GM18520 (cell line): Measurements from ENCODE around the gene UBXN4.
"Not testable (repeated sequence)": the region's sequence is repeated elsewhere in the genome, so short reads cannot be mapped to it uniquely, and the experiment has no call there.

ENCODE experiments used
- ATAC-seq: cut with Tn5 transposase; IDR thresholded peaks from one replicate; pipeline ENCODE4 v1.9.1; 2021; ENCODE audit not compliant: unreplicated experiment

UBXN4 gene

GRCh38 chr2:135762022-135762421 lies 20.4 kb downstream of the UBXN4 start:
- ATAC-seq, result no peak

DNA sequence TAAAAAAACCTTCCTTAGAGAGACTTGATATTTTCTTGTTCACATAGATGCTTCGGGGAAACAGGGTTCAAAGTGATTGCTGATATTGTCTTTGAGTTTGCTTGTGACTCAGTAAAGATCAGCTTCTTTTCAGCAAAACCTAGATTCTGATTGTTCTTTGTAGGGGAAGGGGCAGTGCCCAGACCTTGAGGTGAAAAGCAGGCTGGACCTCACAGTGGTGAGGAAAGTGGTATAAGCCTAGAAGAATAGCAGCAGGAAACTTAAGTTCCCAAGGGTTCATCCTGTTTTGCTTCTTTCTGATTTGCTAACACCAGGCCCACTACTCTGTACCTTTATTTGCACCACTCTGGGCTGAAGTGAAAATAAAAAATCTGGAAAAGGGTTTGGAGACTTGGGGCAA lies 20.9 kb downstream of the UBXN4 start:
- no peak for ATAC-seq

DNA sequence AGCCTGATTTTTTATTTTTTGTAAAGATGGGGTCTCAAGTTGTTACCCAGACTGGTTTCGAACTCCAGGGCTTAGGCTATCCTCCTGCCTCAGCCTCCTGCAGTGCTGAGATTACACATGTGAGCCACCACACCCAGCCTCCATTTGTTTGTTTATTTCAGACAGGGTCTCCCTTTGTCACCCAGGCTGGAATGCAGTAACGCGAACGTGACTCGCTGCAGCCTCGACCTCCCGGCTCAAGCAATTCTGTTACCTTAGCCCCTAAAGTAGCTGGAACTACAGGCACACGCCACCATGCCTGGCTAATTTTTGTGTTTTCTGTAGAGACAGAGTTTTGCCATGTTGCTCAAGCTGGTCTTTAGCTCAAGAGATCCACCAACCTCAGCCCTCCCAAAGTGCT lies 27.2 kb downstream of the UBXN4 start:
- ATAC-seq, result no peak

GRCh38 chr2:135773319-135773718 lies 31.7 kb downstream of the UBXN4 start:
- no peak for ATAC-seq

DNA sequence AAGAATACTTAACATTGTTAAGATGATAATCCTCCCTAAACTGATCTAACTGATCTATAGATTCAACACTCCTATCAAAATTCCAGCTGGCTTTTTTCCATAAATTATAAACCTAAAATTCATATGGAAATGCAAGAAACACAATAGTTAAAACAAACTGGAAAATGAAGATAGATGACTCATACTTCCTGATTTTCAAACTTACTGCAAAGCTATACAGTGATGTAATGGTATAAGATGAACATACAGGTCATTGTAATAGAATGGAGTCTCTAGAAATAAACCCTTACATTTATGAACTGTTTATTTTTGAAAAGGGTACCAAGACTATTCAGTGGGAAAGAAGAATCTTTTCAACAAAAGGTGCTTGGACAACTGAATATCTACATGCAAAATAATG lies 32.3 kb downstream of the UBXN4 start:
- ATAC-seq, result no peak

DNA sequence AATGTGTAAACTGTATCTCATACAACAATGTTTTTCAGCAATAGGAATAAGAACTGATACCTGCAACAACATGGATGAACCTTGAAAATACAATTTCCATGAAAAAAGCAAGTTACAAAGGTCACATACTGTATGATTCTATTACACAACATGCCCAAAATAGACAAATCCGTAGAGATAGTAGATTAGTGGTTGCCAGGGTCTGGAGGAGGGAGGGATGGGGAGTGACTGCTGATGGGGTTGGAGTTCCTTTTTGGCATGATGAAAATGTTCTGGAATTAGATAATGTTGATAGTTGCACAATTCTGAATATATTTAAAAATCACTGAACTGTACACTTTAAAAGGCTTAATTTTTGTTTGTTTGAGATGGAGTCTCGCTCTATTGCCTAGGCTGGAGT lies 33.8 kb downstream of the UBXN4 start:
- no peak for ATAC-seq

DNA sequence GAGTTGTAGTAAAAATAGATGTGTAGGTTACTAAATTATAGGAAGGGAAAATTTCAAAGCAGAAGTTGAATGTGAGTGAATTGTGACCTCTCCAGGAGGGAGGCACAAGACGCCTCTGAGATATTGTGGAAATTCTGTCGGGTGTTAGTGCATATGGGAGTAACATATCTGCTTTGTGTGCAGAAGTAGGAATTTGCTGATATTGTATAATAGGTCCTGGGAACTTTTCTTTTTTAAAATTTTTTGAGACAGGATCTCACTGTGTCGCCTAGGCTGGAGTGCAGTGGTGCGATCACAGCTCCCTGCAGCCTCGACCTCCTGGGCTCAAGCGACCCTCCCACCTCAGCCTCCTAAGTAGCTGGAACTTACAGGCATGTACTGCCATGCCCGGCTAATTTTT lies 34.7 kb downstream of the UBXN4 start:
- ATAC-seq, result no peak

DNA sequence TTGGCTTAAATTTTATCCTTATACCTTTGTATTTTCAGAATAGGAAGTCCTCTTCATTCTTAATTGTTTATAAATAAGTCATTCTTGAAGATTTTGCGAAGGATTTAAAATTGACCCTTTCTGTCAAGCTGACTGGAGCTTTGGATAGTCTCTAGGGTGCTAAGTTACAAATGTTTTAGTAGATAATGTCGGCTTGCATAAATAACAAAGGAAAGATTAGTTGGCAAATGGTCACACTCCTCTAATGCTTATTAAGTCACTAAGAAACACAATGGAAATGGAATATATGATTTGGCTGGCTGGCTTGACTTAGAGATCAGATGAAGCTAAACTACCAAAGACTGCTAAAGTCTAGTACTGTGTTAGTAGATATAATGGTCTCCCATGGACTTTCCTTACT lies 40.6 kb downstream of the UBXN4 start:
- no peak for ATAC-seq

- no peak for ATAC-seq
Measured at GRCh38 chr2:135783439-135783838, 41.8 kb downstream of the UBXN4 start.

- ATAC-seq, result no peak
Measured at GRCh38 chr2:135785032-135785431, 43.4 kb downstream of the UBXN4 start.

- no peak for ATAC-seq
Measured at GRCh38 chr2:135786823-135787222, 45.2 kb downstream of the UBXN4 start.

DNA sequence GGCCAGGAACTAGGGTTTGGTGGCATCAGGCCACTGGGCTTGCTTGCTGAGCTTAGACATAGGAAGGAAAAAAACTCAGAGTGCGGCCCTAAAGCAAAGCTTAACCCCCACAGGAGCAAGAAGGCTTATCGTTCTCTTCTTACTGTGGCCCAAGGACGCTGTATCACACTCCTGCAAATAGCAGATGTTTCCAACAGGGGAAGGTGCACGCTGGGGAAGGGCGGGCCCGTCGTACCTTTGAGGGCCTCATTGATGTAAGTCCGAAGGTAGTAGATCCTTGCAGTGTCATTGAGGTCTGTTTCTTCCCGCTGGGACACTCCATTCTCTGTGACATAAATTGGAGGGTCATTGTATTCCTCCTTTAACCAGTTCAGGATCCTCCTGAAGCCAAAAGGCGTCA lies 48.8 kb downstream of the UBXN4 start:
- ATAC-seq, result no peak

GRCh38 chr2:135791418-135792190 lies 49.9 kb downstream of the UBXN4 start:
- ATAC-seq, result no peak

DNA sequence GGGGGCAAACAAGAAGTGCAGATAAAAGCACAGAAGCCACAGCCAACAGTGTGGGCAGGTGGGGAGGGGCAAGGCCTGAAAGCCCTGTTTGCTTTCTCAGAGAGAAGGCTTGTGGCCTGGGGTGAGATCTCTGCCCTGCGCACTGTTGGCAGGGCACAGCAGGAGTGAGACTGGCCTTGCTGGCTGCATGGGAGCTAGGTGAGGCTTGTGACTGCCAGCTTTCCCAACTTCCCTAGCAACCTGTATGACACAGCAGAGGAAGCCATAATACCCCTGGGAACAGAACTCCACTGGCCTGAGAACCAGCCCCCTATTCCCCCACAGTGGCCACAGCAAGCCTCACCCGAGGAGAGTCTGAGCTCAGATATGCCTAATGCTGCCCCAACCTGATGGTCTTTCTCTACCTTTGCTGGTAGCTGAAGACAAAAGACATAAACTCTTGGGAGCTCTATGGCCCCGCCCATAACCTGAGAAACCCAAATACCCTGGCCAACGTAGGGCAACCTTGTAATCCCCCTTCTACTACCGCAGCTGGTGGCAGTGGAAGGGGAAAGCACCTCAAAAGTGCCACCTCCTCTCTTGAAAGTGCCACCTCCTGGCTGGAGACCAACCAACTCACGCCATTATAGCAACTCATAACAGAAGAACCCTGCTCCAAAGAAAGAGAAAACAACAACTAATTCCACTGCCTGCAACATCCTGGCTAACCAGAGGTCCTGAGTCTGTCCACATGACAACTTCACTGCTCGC lies 50.9 kb downstream of the UBXN4 start:
- ATAC-seq, result peak; percentile 60

DNA sequence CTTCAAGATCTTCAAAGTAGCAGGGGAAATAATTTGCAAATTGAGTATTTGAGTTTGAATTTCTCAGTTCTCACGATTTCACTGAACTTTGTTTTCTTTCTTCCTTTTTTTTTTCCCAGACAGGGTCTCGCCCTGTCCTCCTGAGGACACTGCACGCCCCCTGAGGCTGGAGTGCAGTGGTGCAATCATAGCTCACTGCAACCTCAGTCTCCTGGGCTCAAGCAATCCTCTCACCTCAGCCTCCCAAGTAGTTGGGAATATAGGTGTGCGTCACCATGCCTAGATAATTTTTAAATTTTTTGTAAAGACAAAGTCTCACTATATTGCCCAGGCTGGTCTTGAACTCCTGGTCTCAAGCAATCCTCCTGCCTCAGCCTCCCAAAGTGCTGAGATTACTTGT lies 54.0 kb downstream of the UBXN4 start:
- not testable (repeated sequence) for ATAC-seq

GRCh38 chr2:135796606-135797005 lies 55.0 kb downstream of the UBXN4 start:
- no peak for ATAC-seq

- no peak for ATAC-seq
Measured at GRCh38 chr2:135797497-135798274, 56.0 kb downstream of the UBXN4 start.

- ATAC-seq, result no peak
Measured at GRCh38 chr2:135798275-135798705, 56.6 kb downstream of the UBXN4 start.

- ATAC-seq, result no peak
Measured at GRCh38 chr2:135798762-135799161, 57.1 kb downstream of the UBXN4 start.

DNA sequence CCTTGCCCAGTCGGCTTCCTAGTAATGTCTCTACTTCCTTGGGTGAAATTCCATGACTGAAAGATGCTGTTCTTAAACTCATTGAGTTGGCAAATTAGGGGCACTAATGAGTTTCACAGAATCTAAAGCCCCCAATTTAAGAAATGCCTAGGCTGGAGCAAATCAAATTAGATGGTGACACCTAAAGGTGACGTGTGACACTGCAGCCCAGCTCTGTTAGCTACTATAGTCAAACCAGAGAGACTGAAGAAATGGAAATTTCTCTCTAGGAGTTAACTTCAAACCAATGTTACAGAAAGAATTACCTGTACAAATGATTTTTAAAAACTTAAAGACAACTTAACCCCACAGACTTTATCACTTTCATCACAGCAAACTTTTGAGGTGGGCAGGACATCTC lies 58.1 kb downstream of the UBXN4 start:
- ATAC-seq, result no peak

- no peak for ATAC-seq
Measured at GRCh38 chr2:135800513-135801460, 59.1 kb downstream of the UBXN4 start.
